ENCODE data around the gene NHLH2.

The NHLH2 gene

DNA sequence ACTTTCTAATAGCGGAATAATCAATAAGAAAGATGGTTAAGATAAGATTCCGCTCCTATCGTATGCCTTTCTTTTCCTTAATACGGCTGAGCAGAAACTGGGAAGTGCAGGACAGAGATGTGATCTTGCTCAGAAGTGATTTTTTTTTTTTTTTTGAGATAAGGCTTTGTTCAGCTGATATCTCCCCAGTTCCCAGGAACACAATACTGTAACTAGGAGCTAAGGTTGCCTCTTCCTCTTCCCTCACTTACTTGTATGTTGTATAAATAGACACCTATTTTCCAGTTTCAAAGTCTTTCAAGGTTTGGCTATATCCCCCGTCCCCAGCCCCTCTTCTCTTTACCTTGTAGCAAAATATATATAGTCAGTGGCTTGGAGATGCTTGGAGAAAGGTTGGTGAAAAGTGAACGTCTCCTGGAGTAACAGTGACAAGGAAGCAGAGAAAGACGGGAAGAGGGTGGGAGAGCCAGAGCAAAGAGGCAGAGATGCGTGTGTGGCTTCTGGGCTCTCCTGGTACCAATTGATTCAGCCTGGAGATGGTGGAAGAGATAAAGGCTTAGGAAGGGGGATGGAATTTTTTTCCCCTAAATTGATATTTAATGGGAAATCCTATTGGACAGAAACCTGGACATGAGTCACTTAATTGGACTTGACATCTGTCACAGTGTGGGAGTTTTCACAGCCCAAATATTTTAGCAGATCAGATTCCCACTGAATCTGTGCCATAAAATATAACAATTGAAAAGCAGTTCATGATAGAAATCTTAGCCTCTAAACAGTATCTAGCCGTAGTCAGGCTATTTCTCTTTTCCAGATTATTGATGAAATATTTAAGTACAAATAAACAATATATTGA, at the start of gene NHLH2:
NHLH2 (minus strand) TSS at position 522 of the 856 bp plus-strand sequence. CDS start 2,754 bp downstream, outside the sequence.
- Histone ChIP-seq H2AFZ (ENCODE audit: low read depth) (no peak within 1 kb of the TSS), H3K4me2 (no peak within 1 kb of the TSS), H3K9ac (no peak within 1 kb of the TSS), H3K4me1 (ENCODE audit: low read depth, poor library complexity, severe bottlenecking) (no peaks in the 10 kb centered on the region), H3K4me3 (IDR thresholded peaks at IDR 0.05; ENCODE audit: insufficient read depth, low read depth, low read length) (no peak within 1 kb of the TSS), H3K27ac (no peak within 1 kb of the TSS), H3K27me3 (ENCODE audit: insufficient read depth, low read depth) (no peaks in the 10 kb centered on the region), H3K79me2 (ENCODE audit: insufficient read depth, low read depth) (no peaks in the 10 kb centered on the region), H4K20me1 (ENCODE audit: insufficient read depth) (no peaks in the 10 kb centered on the region), H3K36me3 (ENCODE audit: insufficient read depth) (no peaks in the 10 kb centered on the region)
- TF ChIP-seq, protein P1, sequence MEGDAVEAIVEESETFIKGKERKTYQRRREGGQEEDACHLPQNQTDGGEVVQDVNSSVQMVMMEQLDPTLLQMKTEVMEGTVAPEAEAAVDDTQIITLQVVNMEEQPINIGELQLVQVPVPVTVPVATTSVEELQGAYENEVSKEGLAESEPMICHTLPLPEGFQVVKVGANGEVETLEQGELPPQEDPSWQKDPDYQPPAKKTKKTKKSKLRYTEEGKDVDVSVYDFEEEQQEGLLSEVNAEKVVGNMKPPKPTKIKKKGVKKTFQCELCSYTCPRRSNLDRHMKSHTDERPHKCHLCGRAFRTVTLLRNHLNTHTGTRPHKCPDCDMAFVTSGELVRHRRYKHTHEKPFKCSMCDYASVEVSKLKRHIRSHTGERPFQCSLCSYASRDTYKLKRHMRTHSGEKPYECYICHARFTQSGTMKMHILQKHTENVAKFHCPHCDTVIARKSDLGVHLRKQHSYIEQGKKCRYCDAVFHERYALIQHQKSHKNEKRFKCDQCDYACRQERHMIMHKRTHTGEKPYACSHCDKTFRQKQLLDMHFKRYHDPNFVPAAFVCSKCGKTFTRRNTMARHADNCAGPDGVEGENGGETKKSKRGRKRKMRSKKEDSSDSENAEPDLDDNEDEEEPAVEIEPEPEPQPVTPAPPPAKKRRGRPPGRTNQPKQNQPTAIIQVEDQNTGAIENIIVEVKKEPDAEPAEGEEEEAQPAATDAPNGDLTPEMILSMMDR (conservative IDR thresholded peaks at IDR 0.05; ENCODE audit: low read depth, low read length) = no peak

DNA sequence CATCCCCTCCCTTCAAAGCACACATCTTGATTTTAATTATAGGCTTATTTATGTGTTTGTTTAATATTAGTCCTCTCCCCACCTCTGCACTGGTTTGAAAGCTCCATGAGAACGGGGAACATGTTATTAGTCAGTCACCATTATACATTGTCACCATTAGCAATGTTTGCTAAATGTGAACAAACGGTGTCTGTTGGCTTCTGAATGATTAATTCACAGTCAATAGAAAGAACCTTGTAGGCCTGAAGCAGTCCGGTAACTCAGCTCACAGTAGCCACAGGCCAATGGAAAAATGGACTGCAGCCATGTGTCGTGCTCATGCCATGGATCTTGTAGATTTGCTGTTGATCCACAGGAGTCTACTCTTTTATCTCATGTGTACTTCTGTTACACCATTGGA, 49.7 kb upstream of the NHLH2 start:
- Histone ChIP-seq H3K4me1 (ENCODE audit: low read depth, poor library complexity, severe bottlenecking) (no peaks in the 10 kb centered on the region), H3K27me3 (ENCODE audit: insufficient read depth, low read depth) (no peaks in the 10 kb centered on the region), H2AFZ (ENCODE audit: low read depth) (no peak overlapping the region), H3K36me3 (ENCODE audit: insufficient read depth) (no peaks in the 10 kb centered on the region), H4K20me1 (ENCODE audit: insufficient read depth) (no peaks in the 10 kb centered on the region), H3K79me2 (ENCODE audit: insufficient read depth, low read depth) (no peaks in the 10 kb centered on the region), H3K4me2 (no peak overlapping the region), H3K27ac (no peak overlapping the region), H3K4me3 (IDR thresholded peaks at IDR 0.05; ENCODE audit: insufficient read depth, low read depth, low read length) (no peak overlapping the region), H3K9ac (no peak overlapping the region)
- TF ChIP-seq, protein P1 (conservative IDR thresholded peaks at IDR 0.05; ENCODE audit: low read depth, low read length) = no peak

DNA sequence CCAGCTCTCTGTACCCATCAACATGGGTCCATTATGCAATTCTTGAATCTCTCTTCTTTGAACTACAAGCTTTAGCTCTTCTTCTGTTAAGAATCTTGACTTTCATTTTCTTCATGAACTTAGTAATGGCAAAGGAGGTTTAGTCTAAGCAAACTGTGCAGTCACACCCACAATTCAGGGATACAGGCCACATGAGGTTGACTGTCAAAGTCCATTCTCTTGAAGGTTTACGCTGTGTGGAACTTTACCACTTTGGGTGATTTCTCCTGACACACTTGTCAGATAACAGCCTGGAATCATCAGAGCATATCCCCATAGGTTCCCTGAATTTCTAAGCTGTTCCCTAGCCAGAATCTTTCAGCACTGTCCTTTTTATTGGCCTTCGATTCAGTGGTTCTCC, 48.0 kb upstream of the NHLH2 start:
- H4K20me1 ChIP-seq (ENCODE audit: insufficient read depth) = no peaks in the 10 kb centered on the region
- H3K27me3 ChIP-seq (ENCODE audit: insufficient read depth, low read depth) = no peaks in the 10 kb centered on the region
- H3K27ac ChIP-seq = no peak overlapping the region
- no peak overlapping the region for H3K4me2 ChIP-seq
- no peak overlapping the region for H3K4me3 ChIP-seq (IDR thresholded peaks at IDR 0.05; ENCODE audit: insufficient read depth, low read depth, low read length)
- no peaks in the 10 kb centered on the region for H3K79me2 ChIP-seq (ENCODE audit: insufficient read depth, low read depth)
- H3K36me3 ChIP-seq (ENCODE audit: insufficient read depth) = no peaks in the 10 kb centered on the region
- no peak overlapping the region for H3K9ac ChIP-seq
- H3K4me1 ChIP-seq (ENCODE audit: low read depth, poor library complexity, severe bottlenecking) = no peaks in the 10 kb centered on the region
- TF ChIP-seq, protein P1 (conservative IDR thresholded peaks at IDR 0.05; ENCODE audit: low read depth, low read length) = no peak
- H2AFZ ChIP-seq (ENCODE audit: low read depth) = no peak overlapping the region

DNA sequence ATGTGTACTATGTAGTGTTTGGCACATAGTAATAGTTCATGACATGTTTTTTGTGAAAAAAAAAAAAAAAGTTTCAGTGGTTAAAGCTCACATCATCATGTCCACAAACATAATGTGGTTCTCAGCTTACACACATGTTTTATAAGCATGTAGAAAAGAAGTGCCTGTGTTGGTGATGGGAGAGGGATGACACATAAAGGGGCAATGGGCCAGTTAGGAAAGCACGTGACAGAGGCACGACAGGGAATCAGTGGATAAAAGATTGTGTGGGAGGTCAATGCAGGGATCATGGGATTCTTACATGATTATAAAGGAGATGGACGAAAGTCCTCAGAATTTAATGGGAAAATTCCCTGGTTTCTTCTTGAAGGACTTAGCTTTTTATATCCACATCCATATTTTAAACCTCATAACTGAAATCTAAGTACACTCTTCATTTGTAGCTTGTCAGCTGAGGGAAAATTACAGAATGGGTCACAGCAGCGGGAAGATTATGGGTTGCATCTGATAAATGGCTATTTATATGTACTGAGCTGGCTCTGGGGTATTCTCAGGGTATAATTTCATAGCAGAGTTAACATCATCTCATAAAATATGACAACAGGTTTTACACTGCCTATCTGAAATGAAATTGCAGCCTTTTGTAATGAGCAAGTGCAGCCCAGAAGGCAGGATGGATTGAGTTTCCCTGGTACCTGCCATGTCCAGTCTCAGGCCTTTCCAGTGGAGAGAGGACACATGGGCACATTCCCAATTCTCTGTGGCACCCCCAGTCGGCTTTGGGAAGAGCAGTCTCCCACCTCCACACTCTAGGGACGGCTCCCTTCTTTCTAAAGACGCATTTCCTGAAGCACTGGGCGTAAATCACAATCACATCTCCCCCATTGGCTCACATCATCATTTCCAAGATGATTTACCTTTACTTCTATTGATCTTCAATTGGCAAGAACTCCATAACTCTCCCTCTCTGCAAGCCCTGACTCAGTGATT, 42.3 kb upstream of the NHLH2 start:
- H3K9ac ChIP-seq = no peak overlapping the region
- no peaks in the 10 kb centered on the region for H4K20me1 ChIP-seq (ENCODE audit: insufficient read depth)
- H3K4me2 ChIP-seq = no peak overlapping the region
- H3K36me3 ChIP-seq (ENCODE audit: insufficient read depth) = no peaks in the 10 kb centered on the region
- no peaks in the 10 kb centered on the region for H3K4me1 ChIP-seq (ENCODE audit: low read depth, poor library complexity, severe bottlenecking)
- no peak overlapping the region for H3K27ac ChIP-seq
- TF ChIP-seq, protein P1 (conservative IDR thresholded peaks at IDR 0.05; ENCODE audit: low read depth, low read length) = no peak
- H2AFZ ChIP-seq (ENCODE audit: low read depth) = no peak overlapping the region
- H3K79me2 ChIP-seq (ENCODE audit: insufficient read depth, low read depth) = no peaks in the 10 kb centered on the region
- H3K4me3 ChIP-seq (IDR thresholded peaks at IDR 0.05; ENCODE audit: insufficient read depth, low read depth, low read length) = no peak overlapping the region
- H3K27me3 ChIP-seq (ENCODE audit: insufficient read depth, low read depth) = no peaks in the 10 kb centered on the region

Measured in KMS-11 (cell line).